PFSK-1 (cell line): ENCODE measurements around the gene SPART.

Experiments used
- FOXP2 ChIP-seq: optimal IDR thresholded peaks from 2 replicates; pipeline ENCODE3; 2011; ENCODE audit warnings: borderline replicate concordance, control low read depth, inconsistent platforms; ENCODE audit not compliant: insufficient read depth; ENCODE audit errors: extremely low read length, extremely low read depth
- POLR2AphosphoS5 ChIP-seq: IDR thresholded peaks from 2 replicates; pipeline ENCODE4 v1.6.1; 2012; ENCODE audit warnings: low read depth, mild to moderate bottlenecking, control low read depth, low read length, moderate library complexity
- SIN3A ChIP-seq: IDR thresholded peaks from 2 replicates; pipeline ENCODE4 v1.6.1; 2012; ENCODE audit warnings: mild to moderate bottlenecking, low read length, moderate library complexity, borderline replicate concordance; ENCODE audit not compliant: insufficient read depth
- TAF1 ChIP-seq: IDR thresholded peaks from 2 replicates; pipeline ENCODE4 v1.6.1; 2012; ENCODE audit warnings: low read length, control low read depth, borderline replicate concordance; ENCODE audit not compliant: insufficient read depth
- TF ChIP-seq, protein P1 (sequence below), 2 experiments: IDR thresholded peaks; 2 replicates each; pipeline versions ENCODE4 v1.6.1 to v1.8.0; 2011 to 2012; ENCODE audit warnings: low read depth in 2 of 2, low read length in 2 of 2, control low read depth in 1 of 2, inconsistent platforms in 1 of 2, mild to moderate bottlenecking in 1 of 2, moderate library complexity in 1 of 2; ENCODE audit not compliant: insufficient read depth in 1 of 2

DNA sequence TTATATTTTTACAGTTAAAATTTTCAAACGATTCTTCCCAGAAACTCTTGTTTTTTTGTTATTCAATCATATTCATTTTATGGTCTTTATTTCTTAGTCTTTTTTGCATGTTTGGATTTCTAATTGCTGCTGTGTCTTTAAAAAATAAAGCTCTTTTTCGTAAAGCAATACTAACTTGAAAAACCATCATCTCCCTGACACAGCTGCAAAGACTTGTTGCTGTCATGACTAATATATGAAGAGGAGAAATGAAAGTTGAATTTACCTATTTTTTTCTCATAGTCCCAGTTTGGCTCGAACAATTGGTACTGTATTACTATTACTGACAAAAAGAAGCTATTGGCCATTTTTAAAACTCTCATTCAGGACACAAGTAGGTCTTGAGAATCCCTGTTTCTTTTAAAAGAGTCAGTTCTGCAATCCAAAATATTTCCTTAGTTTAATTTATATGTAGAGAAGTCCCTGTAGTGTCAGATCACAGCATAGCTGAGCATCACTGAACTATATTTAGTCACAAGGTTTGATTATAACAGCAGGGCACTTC is 12.1 kb upstream of the SPART start:
- TF ChIP-seq POLR2AphosphoS5: no peak
- TF ChIP-seq TAF1: no peak
- TF ChIP-seq, protein P1, sequence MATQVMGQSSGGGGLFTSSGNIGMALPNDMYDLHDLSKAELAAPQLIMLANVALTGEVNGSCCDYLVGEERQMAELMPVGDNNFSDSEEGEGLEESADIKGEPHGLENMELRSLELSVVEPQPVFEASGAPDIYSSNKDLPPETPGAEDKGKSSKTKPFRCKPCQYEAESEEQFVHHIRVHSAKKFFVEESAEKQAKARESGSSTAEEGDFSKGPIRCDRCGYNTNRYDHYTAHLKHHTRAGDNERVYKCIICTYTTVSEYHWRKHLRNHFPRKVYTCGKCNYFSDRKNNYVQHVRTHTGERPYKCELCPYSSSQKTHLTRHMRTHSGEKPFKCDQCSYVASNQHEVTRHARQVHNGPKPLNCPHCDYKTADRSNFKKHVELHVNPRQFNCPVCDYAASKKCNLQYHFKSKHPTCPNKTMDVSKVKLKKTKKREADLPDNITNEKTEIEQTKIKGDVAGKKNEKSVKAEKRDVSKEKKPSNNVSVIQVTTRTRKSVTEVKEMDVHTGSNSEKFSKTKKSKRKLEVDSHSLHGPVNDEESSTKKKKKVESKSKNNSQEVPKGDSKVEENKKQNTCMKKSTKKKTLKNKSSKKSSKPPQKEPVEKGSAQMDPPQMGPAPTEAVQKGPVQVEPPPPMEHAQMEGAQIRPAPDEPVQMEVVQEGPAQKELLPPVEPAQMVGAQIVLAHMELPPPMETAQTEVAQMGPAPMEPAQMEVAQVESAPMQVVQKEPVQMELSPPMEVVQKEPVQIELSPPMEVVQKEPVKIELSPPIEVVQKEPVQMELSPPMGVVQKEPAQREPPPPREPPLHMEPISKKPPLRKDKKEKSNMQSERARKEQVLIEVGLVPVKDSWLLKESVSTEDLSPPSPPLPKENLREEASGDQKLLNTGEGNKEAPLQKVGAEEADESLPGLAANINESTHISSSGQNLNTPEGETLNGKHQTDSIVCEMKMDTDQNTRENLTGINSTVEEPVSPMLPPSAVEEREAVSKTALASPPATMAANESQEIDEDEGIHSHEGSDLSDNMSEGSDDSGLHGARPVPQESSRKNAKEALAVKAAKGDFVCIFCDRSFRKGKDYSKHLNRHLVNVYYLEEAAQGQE (IDR thresholded peaks at IDR 0.05; ENCODE audit: insufficient read depth in 1 of 2, low read depth in 2 of 2, low read length in 2 of 2): no peak
- no peak for TF ChIP-seq SIN3A
- no peak for TF ChIP-seq FOXP2
